ENCODE data around the gene OR2AE1.

OR2AE1 gene

GRCh38 chr7:99839287-99840021 is 37.4 kb downstream of the OR2AE1 start:
- Histone ChIP-seq H3K4me1 (ENCODE audit: insufficient read depth, low read length) (peaks cover 38% of the 10 kb centered on the region), H3K9ac (ENCODE audit: low read depth, low read length) (peak overlapping the region; percentile 8; the same call in 1 of the 2 replicates), H3K9me3 (ENCODE audit: control insufficient read depth, insufficient read depth, low read length) (no peaks in the 10 kb centered on the region), H3K36me3 (ENCODE audit: insufficient read depth, low read length) (no peaks in the 10 kb centered on the region)

GRCh38 chr7:99837649-99838361 is 39.0 kb downstream of the OR2AE1 start:
- Histone ChIP-seq H3K36me3 (ENCODE audit: insufficient read depth, low read length) (no peaks in the 10 kb centered on the region), H3K9me3 (ENCODE audit: control insufficient read depth, insufficient read depth, low read length) (no peaks in the 10 kb centered on the region), H3K9ac (ENCODE audit: low read depth, low read length) (no peak overlapping the region), H3K4me1 (ENCODE audit: insufficient read depth, low read length) (peaks cover 34% of the 10 kb centered on the region)

GRCh38 chr7:99835189-99835588 is 41.6 kb downstream of the OR2AE1 start:
- peaks cover 14% of the 10 kb centered on the region for H3K4me1 ChIP-seq (ENCODE audit: insufficient read depth, low read length)
- H3K36me3 ChIP-seq (ENCODE audit: insufficient read depth, low read length), result no peaks in the 10 kb centered on the region
- H3K9me3 ChIP-seq (ENCODE audit: control insufficient read depth, insufficient read depth, low read length), result no peaks in the 10 kb centered on the region
- H3K9ac ChIP-seq (ENCODE audit: low read depth, low read length), result no peak overlapping the region

GRCh38 chr7:99834382-99834781 is 42.5 kb downstream of the OR2AE1 start:
- Histone ChIP-seq H3K36me3 (ENCODE audit: insufficient read depth, low read length) (no peaks in the 10 kb centered on the region), H3K4me1 (ENCODE audit: insufficient read depth, low read length) (peaks cover 7% of the 10 kb centered on the region), H3K9ac (ENCODE audit: low read depth, low read length) (no peak overlapping the region), H3K9me3 (ENCODE audit: control insufficient read depth, insufficient read depth, low read length) (no peaks in the 10 kb centered on the region)

GRCh38 chr7:99833289-99833877 is 43.5 kb downstream of the OR2AE1 start:
- Histone ChIP-seq H3K9me3 (ENCODE audit: control insufficient read depth, insufficient read depth, low read length) (no peaks in the 10 kb centered on the region), H3K9ac (ENCODE audit: low read depth, low read length) (no peak overlapping the region), H3K4me1 (ENCODE audit: insufficient read depth, low read length) (no peaks in the 10 kb centered on the region), H3K36me3 (ENCODE audit: insufficient read depth, low read length) (no peaks in the 10 kb centered on the region)

GRCh38 chr7:99831595-99831994 is 45.2 kb downstream of the OR2AE1 start:
- no peaks in the 10 kb centered on the region for H3K36me3 ChIP-seq (ENCODE audit: insufficient read depth, low read length)
- H3K9me3 ChIP-seq (ENCODE audit: control insufficient read depth, insufficient read depth, low read length), result no peaks in the 10 kb centered on the region
- no peaks in the 10 kb centered on the region for H3K4me1 ChIP-seq (ENCODE audit: insufficient read depth, low read length)
- no peak overlapping the region for H3K9ac ChIP-seq (ENCODE audit: low read depth, low read length)

- H3K9ac ChIP-seq (ENCODE audit: low read depth, low read length), result no peak overlapping the region
- no peaks in the 10 kb centered on the region for H3K9me3 ChIP-seq (ENCODE audit: control insufficient read depth, insufficient read depth, low read length)
- H3K4me1 ChIP-seq (ENCODE audit: insufficient read depth, low read length), result no peaks in the 10 kb centered on the region
Measured at GRCh38 chr7:99829524-99830160, 47.2 kb downstream of the OR2AE1 start.

GRCh38 chr7:99828811-99829210 is 48.0 kb downstream of the OR2AE1 start:
- no peak overlapping the region for H3K9ac ChIP-seq (ENCODE audit: low read depth, low read length)

More at GRCh38 chr7:99829524-99830160, 47.2 kb downstream of the OR2AE1 start:
- H3K36me3 ChIP-seq (ENCODE audit: insufficient read depth, low read length), result no peaks in the 10 kb centered on the region

GRCh38 chr7:99827040-99827778 is 49.6 kb downstream of the OR2AE1 start:
- Histone ChIP-seq H3K36me3 (ENCODE audit: insufficient read depth, low read length) (no peaks in the 10 kb centered on the region), H3K9ac (ENCODE audit: low read depth, low read length) (no peak overlapping the region)

More at GRCh38 chr7:99828811-99829210, 48.0 kb downstream of the OR2AE1 start:
- Histone ChIP-seq H3K4me1 (ENCODE audit: insufficient read depth, low read length) (no peaks in the 10 kb centered on the region), H3K9me3 (ENCODE audit: control insufficient read depth, insufficient read depth, low read length) (no peaks in the 10 kb centered on the region), H3K36me3 (ENCODE audit: insufficient read depth, low read length) (no peaks in the 10 kb centered on the region)

More at GRCh38 chr7:99827040-99827778, 49.6 kb downstream of the OR2AE1 start:
- Histone ChIP-seq H3K9me3 (ENCODE audit: control insufficient read depth, insufficient read depth, low read length) (no peaks in the 10 kb centered on the region), H3K4me1 (ENCODE audit: insufficient read depth, low read length) (no peaks in the 10 kb centered on the region)

All from ES-I3 (cell line).